Lower leg skin (tissue), 4 donors: ENCODE results near the gene PGLYRP4. TPM values are rescaled to one million over a fixed set of nuclear protein-coding genes. Genes with fewer than 3 reads are reported as not detected.

Experiments
- DNase-seq, 2 donors: peaks; one replicate each; pipeline ENCODE4 v3.0.0-alpha.2; 2019; ENCODE audit warnings: low spot score in 2 of 2
- H3K4me3 ChIP-seq: fragments of 200-600 bp; sonication (generic); 2 replicates; pipeline ENCODE4 v1.5.1; 2017; ENCODE audit warnings: mild to moderate bottlenecking, low read depth; ENCODE audit not compliant: poor library complexity, severe bottlenecking
- POLR2A ChIP-seq, 2 donors: fragments of 450-650 bp; IDR thresholded peaks; one replicate each; pipeline ENCODE4 v1.6.1; 2016 to 2017; ENCODE audit warnings: antibody characterized with exemption in 2 of 2, mild to moderate bottlenecking in 1 of 2, moderate library complexity in 1 of 2
- WGBS, 2 donors: methylation state at CpG; one replicate each; pipeline ENCODE4 v1.1.5; 2018; 5-methylcytosine and 5-hydroxymethylcytosine counted together
- intact Hi-C: fragments of 100-400 bp; cut with DNase I; formaldehyde crosslinking; loops from one replicate; pipeline ENCODE4 v1.15.0; 2023; ENCODE audit warnings: low total_unique reads
- total RNA-seq, 4 donors: library from RNA; depleted of rRNA; stranded (reverse); fragments of >200 nt; gene quantifications; one replicate each; pipeline ENCODE4 v1.1.0, GENCODE V29; 2016
- TF ChIP-seq, protein P1 (sequence below), 3 donors: fragments of 450-650 bp; IDR thresholded peaks; one replicate each; pipeline ENCODE4 v1.5.1; 2016; ENCODE audit warnings: antibody characterized with exemption in 3 of 3, mild to moderate bottlenecking in 3 of 3, moderate library complexity in 2 of 3

Gene PGLYRP4
- total RNA-seq, 4 donors from 2014 or later = 10.2 to 36.1 (median 18.7) TPM

DNA sequence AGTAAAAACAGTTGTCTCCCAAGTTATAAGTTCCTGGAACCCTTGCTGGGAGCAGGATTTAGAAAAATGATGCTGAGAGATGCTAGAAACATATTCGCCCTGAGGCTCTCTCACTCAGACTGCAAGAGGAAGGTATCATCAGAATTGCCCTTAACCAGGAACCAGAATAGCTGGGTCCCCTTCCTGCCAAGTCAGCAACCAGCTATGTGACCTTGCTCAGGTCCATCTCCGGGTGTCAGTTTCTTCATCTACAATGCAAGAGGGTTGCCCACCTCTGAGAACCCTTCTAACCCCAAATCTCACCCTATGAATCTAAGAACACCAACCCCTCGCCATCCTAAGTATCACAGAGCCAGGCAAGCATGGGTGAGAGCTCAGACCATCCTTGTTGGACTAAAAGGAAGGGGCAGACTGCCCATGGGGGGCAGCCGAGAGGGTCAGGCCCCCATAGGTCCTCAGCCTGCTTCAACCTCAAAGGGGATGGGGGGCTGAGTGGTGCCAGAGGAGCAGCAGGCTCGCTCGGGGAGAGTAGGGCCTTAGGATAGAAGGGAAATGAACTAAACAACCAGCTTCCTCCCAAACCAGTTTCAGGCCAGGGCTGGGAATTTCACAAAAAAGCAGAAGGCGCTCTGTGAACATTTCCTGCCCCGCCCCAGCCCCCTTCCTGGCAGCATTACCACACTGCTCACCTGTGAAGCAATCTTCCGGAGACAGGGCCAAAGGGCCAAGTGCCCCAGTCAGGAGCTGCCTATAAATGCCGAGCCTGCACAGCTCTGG, 8.6 kb upstream of the PGLYRP4 start:
- DNase-seq = peak in 1 of 2 donors; percentile 63
- TF ChIP-seq POLR2A (IDR thresholded peaks at IDR 0.05) = no peak
- TF ChIP-seq, protein P1, sequence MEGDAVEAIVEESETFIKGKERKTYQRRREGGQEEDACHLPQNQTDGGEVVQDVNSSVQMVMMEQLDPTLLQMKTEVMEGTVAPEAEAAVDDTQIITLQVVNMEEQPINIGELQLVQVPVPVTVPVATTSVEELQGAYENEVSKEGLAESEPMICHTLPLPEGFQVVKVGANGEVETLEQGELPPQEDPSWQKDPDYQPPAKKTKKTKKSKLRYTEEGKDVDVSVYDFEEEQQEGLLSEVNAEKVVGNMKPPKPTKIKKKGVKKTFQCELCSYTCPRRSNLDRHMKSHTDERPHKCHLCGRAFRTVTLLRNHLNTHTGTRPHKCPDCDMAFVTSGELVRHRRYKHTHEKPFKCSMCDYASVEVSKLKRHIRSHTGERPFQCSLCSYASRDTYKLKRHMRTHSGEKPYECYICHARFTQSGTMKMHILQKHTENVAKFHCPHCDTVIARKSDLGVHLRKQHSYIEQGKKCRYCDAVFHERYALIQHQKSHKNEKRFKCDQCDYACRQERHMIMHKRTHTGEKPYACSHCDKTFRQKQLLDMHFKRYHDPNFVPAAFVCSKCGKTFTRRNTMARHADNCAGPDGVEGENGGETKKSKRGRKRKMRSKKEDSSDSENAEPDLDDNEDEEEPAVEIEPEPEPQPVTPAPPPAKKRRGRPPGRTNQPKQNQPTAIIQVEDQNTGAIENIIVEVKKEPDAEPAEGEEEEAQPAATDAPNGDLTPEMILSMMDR (IDR thresholded peaks at IDR 0.05) = no peak
- WGBS, 2 donors = 37 to 43% methylated on average over 10 of the region's 10 CpGs
- intact Hi-C loops = no loop called here
- H3K4me3 ChIP-seq = no peak overlapping the region

DNA sequence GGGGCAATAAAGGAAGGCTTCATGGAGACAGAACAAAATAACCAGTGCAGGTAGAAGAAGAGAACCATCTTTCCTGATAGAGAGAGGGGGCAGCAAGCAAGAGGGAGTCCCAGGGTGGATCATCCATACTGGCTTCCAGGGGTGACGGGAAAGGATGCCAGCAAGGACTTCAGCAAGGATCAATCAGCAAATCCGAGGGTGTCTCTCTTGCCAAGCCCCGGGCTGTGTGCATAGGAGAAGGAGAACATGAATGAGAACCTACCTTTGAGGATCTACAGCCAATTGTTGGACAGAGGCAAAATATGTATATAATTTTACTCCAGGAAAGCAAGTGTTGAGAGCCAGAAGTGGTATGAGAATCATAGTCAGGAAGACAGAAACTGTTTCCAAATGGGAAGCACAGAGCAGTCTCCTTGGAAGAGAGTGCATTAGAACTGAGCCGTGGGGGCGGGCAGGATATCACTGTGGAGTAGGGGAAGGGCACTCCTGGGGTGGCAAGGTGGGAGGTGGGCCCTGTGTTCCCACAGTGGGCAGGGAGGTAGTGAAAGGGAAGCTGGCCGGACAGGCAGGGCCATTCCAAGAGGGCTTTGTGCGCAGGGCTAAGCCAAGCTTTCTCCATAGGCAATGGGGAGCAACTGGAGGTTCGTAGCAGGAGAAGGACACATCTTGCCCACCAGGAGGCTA, 7.9 kb upstream of the PGLYRP4 start:
- intact Hi-C loops = no loop called here
- WGBS, 2 donors = 75 to 77% methylated on average over 8 of the region's 8 CpGs
- no peak overlapping the region for H3K4me3 ChIP-seq
- TF ChIP-seq, protein P1 (IDR thresholded peaks at IDR 0.05) = no peak
- no peak for TF ChIP-seq POLR2A (IDR thresholded peaks at IDR 0.05)
- no peak for DNase-seq

DNA sequence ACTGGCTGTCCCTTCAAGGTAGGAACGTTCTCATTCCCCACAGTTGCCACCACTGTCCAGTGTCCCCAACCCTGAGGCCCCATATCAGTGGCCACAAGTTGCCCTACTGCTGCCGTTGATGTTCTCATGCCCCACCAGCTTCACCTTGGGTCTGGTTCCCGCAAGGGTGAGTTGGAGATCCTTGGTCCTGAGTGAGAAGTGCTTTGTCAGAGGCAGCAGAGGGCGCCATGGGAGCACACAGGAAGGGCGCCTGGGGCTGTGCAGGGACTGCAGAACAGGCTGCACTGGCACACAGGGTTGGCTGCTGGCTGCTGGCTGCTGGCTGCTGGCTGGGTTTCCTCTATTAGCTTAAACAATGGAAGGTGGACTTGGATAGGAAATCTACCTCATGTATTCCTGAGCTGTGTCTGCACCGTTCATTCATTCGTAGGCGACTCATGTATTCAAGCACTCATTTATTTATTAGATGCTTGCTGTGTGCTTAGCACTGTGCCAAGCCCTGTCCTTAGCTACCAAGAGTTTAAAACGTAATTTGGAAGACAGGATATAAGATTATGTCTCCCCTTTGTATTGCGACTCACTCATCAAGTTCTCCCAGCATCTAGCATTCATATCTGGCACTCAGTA, 6.9 kb upstream of the PGLYRP4 start:
- intact Hi-C loops = no loop called here
- TF ChIP-seq POLR2A (IDR thresholded peaks at IDR 0.05) = no peak
- TF ChIP-seq, protein P1 (IDR thresholded peaks at IDR 0.05) = peak in 1 of 3 donors; percentile 23
- WGBS, 2 donors = 37 to 41% methylated on average over 10 of the region's 10 CpGs
- DNase-seq = peak in 1 of 2 donors; percentile 58
- no peak overlapping the region for H3K4me3 ChIP-seq

DNA sequence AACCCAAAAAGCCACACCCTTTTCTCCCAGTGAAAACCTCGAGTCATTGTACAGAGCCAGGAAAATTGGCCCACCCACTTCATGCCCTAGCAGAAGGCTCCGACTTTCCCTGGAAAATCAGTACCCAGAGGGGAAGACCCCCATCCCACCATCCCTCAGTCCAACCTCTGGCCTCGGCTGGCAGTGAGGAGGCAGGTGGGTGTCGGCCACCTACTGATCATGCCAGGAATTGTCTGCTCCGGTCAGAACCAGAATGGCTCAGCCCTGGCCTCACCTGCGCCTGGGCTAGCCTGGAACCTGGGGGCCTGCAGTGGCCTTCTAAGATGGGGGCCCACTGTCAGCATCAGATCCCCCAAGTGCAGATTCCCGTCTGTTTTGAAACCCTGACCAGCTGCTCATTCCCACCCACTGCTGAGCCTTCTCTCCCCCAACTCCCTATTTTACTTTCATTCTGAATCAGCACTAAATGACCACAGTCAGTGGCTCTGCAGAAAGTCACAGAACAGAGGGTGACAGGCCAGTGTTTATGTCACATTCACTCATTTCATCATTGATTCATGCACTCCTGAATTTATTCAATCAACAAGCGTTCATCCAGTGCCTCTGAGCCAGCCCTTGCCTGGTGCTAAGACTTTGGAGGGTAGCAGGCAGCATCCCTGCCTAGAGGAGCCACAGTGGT, 6.0 kb upstream of the PGLYRP4 start:
- DNase-seq = peak in 1 of 2 donors; percentile 69
- WGBS, 2 donors = 59 to 62% methylated on average over 7 to 8 of the region's 8 CpGs

More for the DNA sequence above, 6.0 kb upstream of the PGLYRP4 start:
- no peak for TF ChIP-seq POLR2A (IDR thresholded peaks at IDR 0.05)
- TF ChIP-seq, protein P1 (IDR thresholded peaks at IDR 0.05) = no peak
- intact Hi-C loops = no loop called here
- no peak overlapping the region for H3K4me3 ChIP-seq
